Stimulated activated CD4-positive, alpha-beta T cell treated with anti-CD3 and anti-CD28 coated beads, Interleukin-1b, Interleukin-23, amount 100 ng/mL, for 24 hours (primary cell): ENCODE measurements around the gene HOXD4.

Experiments used
- DNase-seq, 4 experiments: peaks; one replicate each; pipeline ENCODE4 v3.0.0-alpha.2; 2020; ENCODE audit warnings: low read depth in 4 of 4, low spot score in 1 of 4

The HOXD4 gene

DNA sequence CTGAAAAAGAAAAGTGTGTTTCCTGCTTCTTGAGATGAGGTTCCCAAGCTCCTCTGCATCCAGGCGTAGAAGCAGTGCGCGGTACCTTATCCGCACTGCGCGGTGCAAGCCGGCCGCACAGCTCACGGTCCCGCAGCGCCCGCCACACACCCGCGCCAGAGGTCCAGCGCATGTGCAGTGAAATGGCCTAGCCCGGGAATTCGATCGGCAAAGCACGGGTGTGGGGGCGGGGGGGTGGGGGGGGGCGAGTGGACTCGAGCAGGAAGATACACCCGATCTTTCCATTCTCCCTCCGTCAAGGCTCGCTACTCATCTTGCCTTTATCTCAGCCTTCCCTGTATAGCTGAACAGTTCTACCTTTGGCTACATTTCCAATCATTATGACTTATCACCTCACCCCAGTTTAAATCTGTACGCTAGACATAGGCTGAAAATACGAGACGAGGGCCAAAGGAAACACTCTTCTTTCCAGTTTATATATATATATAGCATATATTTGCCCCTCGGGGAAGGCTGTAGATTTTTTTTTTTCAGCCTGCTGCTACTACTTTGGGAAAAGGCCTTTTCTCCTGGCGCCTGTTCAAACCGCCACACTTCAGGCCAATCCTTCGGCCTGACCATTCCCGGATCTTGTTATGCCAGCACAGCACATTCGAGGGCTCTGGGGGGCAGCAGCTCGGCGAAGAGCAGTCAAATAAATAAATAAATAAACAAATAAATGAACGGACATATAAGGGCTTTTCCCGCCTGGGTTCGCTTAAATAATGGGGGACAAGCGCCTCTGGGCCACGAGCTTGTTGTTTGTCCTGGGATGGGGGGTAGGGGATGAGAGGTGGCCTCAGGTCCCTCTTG, 11.5 kb upstream of the HOXD4 start:
- no peak for DNase-seq

DNA sequence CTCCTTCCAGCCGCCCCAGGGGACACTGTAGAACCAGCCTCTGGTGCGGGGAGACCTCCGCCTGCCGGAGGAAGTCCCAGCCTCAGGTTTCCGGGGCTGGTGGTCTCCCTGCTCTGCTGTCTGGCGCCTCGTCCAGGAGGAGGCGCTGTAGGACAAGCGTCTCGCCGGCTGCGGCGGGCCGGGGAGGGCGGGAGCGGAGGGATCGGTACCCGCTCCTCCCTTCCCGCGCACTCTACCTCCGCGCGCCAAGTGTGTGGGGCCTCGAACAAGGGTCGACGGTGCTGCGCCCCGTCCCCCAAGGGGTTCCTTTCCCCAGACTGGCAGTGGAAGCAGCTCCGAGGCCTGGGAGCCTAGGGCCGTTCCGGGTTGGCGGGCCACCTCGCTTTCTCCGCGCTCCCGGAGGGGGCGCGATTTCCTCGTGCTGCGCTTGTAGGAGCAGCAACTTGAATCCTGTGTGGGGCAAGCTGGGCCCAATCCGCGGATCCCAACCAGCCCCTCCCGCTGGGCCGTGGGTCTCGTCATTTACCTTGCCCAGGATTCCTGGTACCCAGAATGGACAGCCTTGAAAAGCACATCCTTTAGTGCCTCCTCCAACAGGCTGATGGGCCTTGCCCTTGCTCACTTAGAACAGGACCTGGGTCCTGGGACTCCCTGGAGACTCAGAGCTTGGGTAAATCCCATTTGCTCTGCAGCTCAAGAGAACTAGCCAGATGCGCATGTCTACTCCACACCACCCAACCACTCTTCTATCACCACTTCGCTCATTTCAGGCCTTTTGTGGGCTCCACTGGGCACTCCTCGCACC, 10.6 kb upstream of the HOXD4 start:
- peak; percentile 16 to 49 (median 38) for DNase-seq

DNA sequence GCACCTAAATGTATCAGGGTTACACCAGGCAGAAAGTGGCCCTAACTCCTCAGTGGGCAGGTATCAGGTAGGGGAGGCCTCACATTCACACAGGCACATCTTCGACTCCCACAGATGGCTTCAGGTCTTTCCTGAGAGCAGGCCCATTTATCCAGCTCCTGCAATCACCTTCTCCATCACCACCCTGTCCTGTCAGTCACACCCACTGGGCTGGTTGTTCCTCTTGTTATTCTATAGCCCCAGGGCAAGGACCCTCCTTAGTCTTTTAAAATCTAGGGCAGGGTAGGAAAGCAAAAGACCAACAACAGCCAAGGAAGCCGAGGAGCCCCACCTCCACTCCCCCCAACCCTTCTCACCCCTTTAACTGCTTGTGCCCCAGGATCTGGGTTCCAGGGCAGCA, 9.1 kb upstream of the HOXD4 start:
- no peak for DNase-seq

DNA sequence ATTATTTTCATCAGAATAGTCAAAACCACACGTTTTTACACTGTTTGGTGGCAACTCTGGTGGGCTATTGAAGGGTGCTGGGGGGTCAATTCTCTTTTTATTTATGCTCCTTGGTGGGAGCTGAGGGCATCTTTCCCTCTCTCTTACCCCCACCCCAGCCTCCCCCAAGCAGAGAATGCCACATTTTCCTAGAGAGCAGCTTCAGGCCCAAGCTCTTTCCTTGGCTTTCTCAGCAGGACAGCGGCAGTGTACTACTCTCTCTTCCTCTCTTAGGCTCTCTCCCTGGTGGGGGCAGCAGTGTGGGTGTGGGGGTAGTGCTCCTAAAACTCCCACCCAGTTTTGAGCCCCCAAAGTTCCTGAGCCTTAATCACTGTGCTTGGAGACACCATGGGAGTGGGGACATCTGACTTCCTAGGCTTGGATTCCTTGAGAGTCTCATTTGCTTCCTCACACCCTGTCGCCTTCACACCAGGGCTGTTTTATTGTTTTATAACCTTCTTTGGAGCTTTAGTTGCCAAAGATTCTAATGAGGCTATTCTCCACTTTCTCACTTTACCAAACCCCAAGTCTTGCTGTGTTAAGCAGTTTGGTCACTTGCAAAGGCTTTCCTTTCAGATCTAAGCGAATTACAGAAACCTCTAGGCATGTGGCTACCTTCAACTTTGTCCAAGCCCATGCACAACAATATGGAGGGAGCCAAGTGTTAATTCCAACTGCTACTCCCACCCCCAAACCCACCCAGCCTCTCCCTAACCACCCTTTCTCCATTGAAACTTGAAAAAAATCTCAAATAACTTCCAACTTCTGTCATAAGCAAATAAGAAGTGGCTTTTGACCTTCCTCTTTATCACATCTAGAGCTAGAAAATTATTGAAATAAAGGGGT, 6.0 kb upstream of the HOXD4 start:
- no peak for DNase-seq

DNA sequence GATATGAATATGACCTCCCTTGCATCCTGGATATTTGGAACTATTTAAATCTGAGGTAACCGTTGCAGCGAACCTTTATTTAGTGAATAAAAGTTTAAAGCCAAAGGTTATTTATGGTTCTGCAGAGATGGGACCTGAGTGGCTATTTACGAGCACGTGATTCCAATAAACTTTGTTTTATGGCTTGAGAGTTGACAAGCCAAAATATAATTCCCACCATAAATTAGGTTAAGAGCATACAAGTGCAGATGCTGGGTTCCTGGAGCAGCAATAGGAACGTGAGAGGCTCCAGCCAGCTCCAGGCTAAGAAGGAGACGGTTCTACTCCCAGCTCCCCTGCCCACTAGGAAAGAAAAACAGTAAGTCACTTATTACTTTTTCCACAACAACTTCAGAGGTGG, 5.2 kb upstream of the HOXD4 start:
- DNase-seq: no peak

DNA sequence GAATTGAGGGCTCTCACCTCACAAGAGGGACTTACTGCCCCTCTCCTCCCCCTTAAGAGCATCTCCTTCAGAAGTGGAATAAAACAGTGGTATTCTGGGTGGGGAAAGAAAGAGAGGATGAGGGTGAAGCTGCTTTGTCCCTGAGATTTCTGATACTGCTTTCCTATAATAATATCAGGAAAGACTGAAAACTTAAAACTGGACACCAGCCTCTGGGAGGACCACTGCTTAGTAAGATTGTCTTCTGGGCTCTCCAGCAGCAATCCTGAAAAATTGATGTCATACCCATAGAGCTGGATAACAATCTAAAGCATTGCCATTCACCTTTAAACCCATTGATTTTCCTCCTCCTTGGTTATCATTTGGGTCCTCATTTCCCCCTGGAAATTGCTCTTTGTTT, 4.7 kb upstream of the HOXD4 start:
- DNase-seq: no peak

DNA sequence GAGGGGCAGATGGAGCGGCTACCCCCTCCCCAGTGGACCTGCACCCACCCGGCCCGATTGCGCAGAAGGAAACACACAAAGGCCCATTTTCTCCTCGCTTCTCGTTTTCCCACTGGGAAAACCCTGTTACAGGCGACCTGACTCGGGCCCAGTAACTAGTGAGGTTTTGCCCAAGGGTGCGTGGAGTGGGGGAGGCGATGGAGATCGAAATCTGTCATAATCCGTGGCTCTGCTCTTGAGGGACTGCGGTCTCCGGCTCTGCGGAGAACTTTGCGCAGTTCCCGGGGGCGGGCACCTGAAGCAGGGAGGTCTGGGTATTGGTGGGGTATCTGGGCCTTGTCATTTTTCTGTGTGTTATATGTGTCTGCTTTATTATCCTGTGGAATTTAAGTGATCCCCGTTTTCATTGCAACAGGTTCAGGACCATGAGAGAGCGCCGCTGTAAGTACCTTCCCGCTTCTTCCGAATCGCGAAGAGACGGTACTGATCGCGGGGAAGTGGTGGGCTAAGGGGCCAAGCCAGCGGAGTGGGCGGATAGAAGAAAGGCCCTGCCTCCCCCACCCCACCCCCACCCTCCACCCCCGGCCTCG, 4.0 kb upstream of the HOXD4 start:
- no peak for DNase-seq

DNA sequence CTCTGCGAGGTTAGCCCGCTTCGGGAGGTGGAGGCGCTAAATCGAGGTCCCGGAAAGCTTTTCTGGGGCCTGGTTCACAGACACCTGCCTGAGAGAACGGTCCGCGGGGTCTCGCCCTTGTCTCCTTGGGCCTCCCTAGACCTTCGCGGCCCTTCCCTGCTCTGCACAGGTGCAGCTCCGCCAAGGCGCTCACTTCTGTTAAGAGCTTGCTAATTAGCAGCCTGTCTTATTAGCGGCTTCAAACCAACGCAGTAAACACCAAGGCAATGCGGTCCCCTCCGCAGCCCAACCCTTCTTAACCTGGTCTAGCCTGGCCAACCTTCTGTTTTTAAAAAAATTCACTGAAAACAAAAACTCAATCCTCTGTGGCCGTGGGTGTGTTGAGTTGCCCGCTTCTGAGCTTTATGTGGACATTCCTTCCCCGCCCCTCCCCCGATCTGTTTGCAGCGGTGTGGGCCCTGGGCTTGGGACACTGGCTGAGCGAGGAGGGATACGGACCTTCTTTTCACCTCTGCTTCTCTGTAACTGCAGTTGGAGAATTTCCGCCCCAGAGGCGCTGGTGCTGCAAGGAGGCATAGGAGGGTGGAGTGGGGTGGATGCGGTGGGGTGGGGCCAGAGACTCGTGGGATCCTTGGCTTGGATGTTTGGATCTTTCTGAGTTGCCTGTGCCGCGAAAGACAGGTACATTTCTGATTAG, 3.4 kb upstream of the HOXD4 start:
- no peak for DNase-seq

DNA sequence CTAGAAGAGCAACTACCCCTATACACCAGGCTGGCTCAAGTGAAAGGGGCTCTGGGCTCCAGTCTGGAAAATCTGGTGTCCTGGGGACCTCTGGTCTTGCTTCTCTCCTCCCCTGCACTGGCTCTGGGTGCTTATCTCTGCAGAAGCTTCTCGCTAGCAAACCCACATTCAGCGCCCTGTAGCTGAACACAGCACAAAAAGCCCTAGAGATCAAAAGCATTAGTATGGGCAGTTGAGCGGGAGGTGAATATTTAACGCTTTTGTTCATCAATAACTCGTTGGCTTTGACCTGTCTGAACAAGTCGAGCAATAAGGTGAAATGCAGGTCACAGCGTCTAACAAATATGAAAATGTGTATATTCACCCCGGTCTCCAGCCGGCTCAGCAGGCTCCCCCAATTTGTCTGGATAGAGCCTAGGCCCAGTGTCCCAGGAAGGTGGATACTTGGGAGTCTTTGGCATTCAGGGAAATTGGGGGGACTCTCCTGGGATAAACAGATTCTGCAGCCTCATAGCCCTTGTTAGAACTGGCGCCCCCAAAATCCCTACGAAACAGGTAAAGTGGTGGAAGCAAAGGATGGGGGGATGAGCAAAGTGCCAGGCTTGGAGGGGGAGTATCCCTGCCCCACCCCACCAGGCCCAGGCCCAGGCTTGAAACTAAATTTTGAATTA, 2.5 kb upstream of the HOXD4 start:
- DNase-seq: no peak

DNA sequence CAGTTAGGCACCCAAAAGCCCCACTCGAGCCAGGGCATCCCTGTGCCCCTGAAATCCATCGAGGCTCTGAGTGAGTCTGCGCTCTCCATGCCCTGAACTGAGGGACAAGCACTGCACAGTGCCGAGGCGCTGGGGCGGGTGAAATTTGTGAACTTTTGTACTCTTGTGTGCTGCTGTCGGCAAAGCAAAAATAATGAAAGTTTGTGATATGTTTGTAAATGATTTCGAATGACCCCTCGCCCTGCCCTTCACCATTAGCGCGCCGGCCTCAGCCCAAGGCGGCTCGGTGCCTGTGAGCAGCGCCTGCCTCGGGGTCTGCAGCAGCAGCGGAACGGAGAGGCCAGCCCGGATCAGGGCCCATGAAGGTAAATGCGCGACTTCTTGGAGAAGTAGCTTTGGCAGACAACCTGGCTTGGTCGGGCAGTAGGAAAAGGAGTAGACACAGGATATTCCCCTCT, 1.8 kb upstream of the HOXD4 start:
- no peak for DNase-seq

DNA sequence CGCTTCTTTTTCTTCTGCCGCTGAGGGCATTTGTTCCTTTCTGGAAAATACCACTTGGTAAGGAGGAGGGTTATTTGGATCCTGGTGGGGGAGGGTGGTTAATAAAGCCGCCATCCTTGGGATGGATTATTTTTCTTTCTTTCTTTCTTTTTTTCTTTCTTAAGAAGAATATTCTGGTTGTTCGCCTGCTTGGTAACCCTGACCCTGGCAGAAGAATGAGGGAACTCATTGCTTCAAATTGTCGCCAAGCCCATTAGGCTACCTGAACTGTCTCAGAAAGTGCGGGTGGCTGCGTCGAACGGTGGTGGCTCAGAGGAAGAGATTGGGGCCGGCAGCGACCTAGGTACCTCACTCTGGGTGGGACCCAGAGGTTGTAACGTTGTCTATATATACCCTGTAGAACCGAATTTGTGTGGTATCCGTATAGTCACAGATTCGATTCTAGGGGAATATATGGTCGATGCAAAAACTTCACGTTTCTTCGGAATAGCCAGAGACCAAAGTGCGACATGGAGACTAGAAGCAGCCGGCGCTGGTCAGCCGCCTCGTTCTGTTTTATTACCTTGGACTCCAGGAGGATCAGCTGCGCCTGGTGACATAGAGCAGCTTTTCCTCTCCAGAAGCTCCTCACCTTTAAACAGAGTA, 1.3 kb upstream of the HOXD4 start:
- no peak for DNase-seq

DNA sequence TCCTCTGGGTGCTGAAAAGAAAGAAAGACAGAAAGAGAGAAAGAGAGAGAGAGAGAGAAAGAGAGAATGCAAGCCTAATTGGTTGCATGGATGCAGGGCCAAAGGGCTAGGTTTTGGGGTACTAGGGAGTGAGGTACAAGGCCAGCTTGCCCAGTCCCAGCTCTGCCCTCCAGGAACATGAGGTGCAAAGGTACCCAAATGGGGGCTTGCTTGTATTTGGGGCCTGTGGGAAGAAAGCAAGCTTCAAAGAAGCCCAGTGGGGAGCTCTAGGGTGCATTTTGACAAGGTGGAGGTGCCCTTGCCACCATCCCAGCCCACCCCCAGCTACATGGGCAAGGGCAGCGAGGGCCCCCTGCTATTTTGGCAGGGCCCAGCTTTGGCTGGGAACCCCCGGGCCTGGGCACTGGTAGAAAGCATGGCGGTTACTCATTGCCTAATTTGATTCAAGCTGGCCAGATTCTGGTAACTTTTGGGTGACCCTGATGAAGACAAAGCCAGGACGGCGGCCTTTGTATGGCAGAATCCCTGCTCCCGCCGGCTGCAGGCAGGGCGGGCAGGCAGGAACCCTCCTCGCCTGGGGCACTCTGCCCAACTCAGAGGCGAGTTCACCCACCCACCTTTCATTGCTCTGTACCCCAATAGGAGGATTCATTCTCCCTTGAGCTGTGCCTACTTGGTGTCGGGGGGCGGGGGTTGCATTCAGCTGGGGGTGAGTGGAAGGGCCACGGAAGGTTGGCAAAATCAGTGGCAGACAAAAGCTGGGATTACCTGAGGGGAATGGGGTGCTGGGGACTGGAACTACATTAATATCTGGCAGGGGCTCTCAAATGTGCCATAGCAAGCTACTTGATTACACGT, 537 bp upstream of the HOXD4 start:
- DNase-seq: no peak

DNA sequence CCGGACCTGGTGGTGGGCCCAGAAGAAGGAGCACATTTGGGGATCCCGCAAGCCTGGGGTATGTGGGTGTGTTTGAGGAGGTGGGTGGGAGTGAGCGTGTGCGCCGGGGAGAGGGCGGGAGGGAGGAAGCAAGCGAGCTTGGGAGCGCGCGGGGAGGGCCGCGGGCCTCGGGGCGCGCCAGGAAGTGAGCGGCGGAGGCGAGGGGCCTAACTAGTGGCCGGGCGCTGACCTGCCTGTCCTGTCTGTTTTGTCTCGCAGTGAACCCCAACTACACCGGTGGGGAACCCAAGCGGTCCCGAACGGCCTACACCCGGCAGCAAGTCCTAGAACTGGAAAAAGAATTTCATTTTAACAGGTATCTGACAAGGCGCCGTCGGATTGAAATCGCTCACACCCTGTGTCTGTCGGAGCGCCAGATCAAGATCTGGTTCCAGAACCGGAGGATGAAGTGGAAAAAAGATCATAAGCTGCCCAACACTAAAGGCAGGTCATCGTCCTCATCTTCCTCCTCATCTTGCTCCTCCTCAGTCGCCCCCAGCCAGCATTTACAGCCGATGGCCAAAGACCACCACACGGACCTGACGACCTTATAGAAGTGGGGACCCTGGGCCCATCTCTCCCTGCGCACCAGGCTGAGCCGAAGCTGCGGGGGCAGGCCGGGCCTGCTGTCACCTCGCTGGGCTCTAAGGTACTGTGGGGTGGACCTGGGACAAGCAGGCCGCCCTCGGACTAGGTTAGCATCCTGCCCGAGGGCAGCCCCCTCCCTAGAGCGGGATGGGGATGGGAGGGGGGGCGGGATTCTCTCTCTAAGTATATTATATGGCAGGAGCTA, 1.2 kb downstream of the HOXD4 start:
- DNase-seq: no peak

DNA sequence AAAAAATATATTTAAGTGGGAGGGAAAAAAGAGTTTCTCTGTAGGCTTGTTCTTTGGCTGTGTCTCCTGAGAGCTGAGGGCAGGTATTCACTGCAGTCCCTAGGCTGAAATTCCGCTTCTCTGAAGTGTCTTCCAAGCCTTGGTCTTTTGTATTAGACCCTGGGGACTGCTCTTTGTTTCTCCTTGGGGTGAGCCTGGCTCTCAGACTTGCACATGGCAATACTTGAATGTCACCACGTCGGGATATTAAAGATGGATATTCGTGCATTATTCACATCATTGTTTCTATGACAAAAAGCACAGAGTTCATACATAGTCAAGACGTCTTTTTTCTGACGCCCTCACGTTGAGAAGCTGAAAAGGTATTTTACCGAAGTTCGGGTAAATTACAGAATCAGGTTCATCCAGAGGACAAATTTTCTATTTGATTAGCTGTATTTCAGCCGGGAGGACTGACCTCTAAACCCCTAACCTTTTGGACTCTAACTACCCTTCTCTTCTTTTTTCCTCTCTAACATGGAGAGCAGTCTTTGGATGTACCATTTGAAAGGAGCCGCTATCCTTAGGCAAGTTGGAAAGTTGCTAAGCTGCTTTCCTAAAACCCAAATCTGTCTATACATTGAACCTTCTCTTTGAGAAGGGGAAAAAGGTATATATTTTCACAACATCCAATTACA, 3.4 kb downstream of the HOXD4 start:
- no peak for DNase-seq

DNA sequence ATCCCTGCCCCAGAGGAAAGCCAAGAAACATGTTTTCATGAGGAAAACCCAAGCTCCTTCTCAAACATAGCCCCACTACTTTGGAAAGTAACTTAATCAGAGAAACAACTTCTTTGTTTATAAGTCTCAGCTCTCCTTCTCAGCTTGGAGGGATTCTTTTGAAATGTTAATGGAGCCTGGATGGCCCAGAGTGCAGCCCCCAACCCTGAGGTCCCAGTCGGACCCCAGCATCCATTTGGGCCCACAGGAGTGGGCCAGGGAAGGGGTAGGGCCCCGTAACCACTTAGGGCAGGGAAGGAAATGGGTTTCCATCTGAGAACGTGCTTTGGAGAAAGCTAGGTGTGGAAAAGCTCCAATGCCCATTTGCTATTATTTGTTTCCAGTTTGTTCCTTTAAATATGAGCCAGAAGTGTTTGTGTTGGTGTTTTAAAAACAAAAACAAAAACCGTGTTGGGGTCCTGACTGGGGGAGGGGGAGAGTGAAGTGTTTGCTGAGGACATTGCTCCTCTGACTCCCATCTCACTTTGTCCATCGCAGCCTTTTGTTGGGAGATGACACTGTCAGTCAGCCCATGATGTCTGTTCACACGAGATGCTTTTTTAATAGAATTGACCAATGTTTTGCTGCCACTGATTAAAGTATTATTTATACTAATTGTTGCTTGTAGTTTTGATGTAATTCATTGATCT, 4.2 kb downstream of the HOXD4 start:
- no peak for DNase-seq

DNA sequence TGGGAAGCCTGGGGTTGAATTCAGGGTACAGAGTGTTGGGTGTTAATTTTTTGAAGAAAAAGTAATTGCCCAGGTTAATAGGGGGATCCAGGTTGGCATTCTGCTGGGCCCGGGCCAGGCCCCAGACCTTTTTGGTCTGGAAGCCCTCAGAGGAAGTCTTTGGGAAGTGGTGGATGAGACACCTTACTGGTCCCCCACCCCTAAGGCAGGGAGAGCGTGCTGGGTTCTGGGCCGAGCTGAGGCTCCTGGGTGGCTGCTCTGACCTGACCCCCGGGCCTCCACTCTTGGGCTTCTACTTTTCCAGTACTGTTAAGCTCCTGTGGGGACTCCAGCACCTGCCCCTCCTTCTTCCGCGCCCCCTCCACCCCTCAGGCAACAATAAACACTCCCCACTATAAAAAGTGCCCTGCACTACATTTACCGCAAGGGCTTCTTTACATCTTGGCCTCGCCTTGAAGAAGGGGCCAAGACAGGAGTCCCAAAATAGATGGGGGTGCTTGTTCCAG, 5.0 kb downstream of the HOXD4 start:
- DNase-seq: no peak
